Stimulated activated CD4-positive, alpha-beta T cell treated with anti-CD3 and anti-CD28 coated beads, Interleukin-1b, Interleukin-23, amount 100 ng/mL, for 1 hour (primary cell): ENCODE measurements around the gene MCOLN2.
"Not testable (repeated sequence)": the region's sequence is repeated elsewhere in the genome, so short reads cannot be mapped to it uniquely, and the experiment has no call there.

Experiments
- DNase-seq, 2 donors: peaks; one replicate each; pipeline ENCODE4 v3.0.0-alpha.2; 2020; ENCODE audit warnings: low read depth in 2 of 2

The MCOLN2 gene

GRCh38 chr1:84941843-84942242 lies 55.1 kb downstream of the MCOLN2 start:
- DNase-seq: no peak

- DNase-seq: no peak
These were observed 56.4 kb downstream of the MCOLN2 start for GRCh38 chr1:84940481-84940880.

- no peak for DNase-seq
These were observed 57.2 kb downstream of the MCOLN2 start for GRCh38 chr1:84939761-84940160.

- no peak for DNase-seq
These were observed 57.8 kb downstream of the MCOLN2 start for GRCh38 chr1:84939151-84939550.

GRCh38 chr1:84936116-84936810 lies 60.6 kb downstream of the MCOLN2 start:
- DNase-seq: no peak

GRCh38 chr1:84933011-84933611 lies 63.8 kb downstream of the MCOLN2 start:
- DNase-seq: no peak

- DNase-seq: no peak
These were observed 66.1 kb downstream of the MCOLN2 start for GRCh38 chr1:84930831-84931230.

GRCh38 chr1:84930329-84930728 lies 66.6 kb downstream of the MCOLN2 start:
- DNase-seq: no peak

- no peak for DNase-seq
These were observed 67.3 kb downstream of the MCOLN2 start for GRCh38 chr1:84929581-84929980.

- DNase-seq: no peak
These were observed 67.9 kb downstream of the MCOLN2 start for GRCh38 chr1:84928979-84929378.

- no peak for DNase-seq
These were observed 73.6 kb downstream of the MCOLN2 start for GRCh38 chr1:84923317-84923716.

GRCh38 chr1:84920159-84920558 lies 76.8 kb downstream of the MCOLN2 start:
- no peak for DNase-seq

GRCh38 chr1:84919461-84919970 lies 77.4 kb downstream of the MCOLN2 start:
- DNase-seq: no peak

- DNase-seq: no peak
These were observed 78.1 kb downstream of the MCOLN2 start for GRCh38 chr1:84918726-84919336.

- no peak for DNase-seq
These were observed 80.0 kb downstream of the MCOLN2 start for GRCh38 chr1:84916897-84917296.

- no peak for DNase-seq
These were observed 83.4 kb downstream of the MCOLN2 start for GRCh38 chr1:84913555-84913892.

- no peak for DNase-seq
These were observed 84.0 kb downstream of the MCOLN2 start for GRCh38 chr1:84912726-84913554.

- DNase-seq: not testable (repeated sequence)
These were observed 88.0 kb downstream of the MCOLN2 start for GRCh38 chr1:84908746-84909464.

- no peak for DNase-seq
These were observed 89.7 kb downstream of the MCOLN2 start for GRCh38 chr1:84907095-84907827.

- DNase-seq: not testable (repeated sequence)
These were observed 94.2 kb downstream of the MCOLN2 start for GRCh38 chr1:84902727-84903126.

GRCh38 chr1:84899969-84900368 lies 96.9 kb downstream of the MCOLN2 start:
- DNase-seq: no peak
